HCT116 (cell line): ENCODE data around the gene CFAP57. TPM values are rescaled to one million over a fixed set of nuclear protein-coding genes. Genes with fewer than 3 reads are reported as not detected.

ENCODE experiments used
- ATAC-seq: fragments of 200-7000 bp; cut with Tn5 transposase; 2 replicates; pipeline ENCODE4 v1.9.1; 2020; ENCODE audit warnings: mild to moderate bottlenecking, moderate library complexity
- BruUV-seq: library from RNA; stranded (reverse); fragments of 400-500 nt; replicated peaks from 2 replicates; lab custom pipeline; 2021; lab: Mats Ljungman, UMichigan
- CTCF ChIA-PET: fragments of 300-600 bp; sonication (Branson Sonifier 250); formaldehyde crosslinking; loops from one replicate; lab custom pipeline; 2021; ENCODE audit warnings: antibody characterized with exemption; lab: Charles Lee
- POLR2A ChIA-PET: fragments of 300-600, 350-600 bp; sonication (Branson Sonifier 250); formaldehyde crosslinking; loops from one replicate; lab custom pipeline; 2021; ENCODE audit warnings: antibody characterized with exemption; lab: Charles Lee
- RAD21 ChIA-PET, 2 experiments: fragments of 300-600 bp; sonication (Branson Sonifier 250); formaldehyde crosslinking; loops; one replicate each; lab custom pipeline; 2023; ENCODE audit warnings: low total read pairs in 2 of 2; ENCODE audit not compliant: uncharacterized antibody in 2 of 2, unreplicated experiment in 2 of 2, low non-redundant PET in 1 of 2; lab: Charles Lee
- DNase-seq: peaks from one replicate; pipeline ENCODE4 v3.0.0-alpha.2; 2010; ENCODE audit warnings: low read depth, low spot score
- H2AFZ ChIP-seq: fragments of 200-600 bp; shearing (Covaris generic), sonication (generic); 2 replicates; pipeline ENCODE4 v1.6.1; 2017; ENCODE audit warnings: low read depth, mixed run types, mixed read lengths, antibody characterized with exemption, low read length; ENCODE audit not compliant: poor library complexity, severe bottlenecking
- H3K27ac ChIP-seq: 2 replicates; pipeline ENCODE4 v1.5.1; 2012; ENCODE audit warnings: low read depth, low read length
- H3K27me3 ChIP-seq: fragments of 200-600 bp; sonication (generic); 2 replicates; pipeline ENCODE4 v1.6.1; 2016; ENCODE audit warnings: mixed run types, low read length, mixed read lengths; ENCODE audit not compliant: insufficient read depth
- H3K36me3 ChIP-seq, 2 experiments: fragments of 200-500 bp in 1 of 2; fragments of 200-600 bp in 1 of 2; sonication (Bioruptor generic) in 1 of 2; sonication (generic) in 1 of 2; 2 replicates each; pipeline versions ENCODE4 v1.5.1 to v1.6.1; 2014 to 2016; ENCODE audit warnings: low read length in 2 of 2, inconsistent platforms in 1 of 2, mixed read lengths in 1 of 2, mixed run types in 1 of 2; ENCODE audit not compliant: insufficient read depth in 2 of 2, control insufficient read depth in 1 of 2
- H3K4me1 ChIP-seq, 2 experiments: fragments of 200-600 bp in 1 of 2; sonication (generic) in 1 of 2; 2 replicates each; pipeline versions ENCODE4 v1.5.1 to v1.6.1; 2012 to 2017; ENCODE audit warnings: low read length in 2 of 2, inconsistent platforms in 1 of 2, mild to moderate bottlenecking in 1 of 2, mixed read lengths in 1 of 2, mixed run types in 1 of 2, moderate library complexity in 1 of 2; ENCODE audit not compliant: insufficient read depth in 2 of 2, control insufficient read depth in 1 of 2
- H3K4me2 ChIP-seq: fragments of 200-600 bp; sonication (generic); 2 replicates; pipeline ENCODE4 v1.6.1; 2017; ENCODE audit warnings: mixed run types, low read length, mixed read lengths
- H3K4me3 ChIP-seq, 2 experiments: fragments of 200-600 bp in 1 of 2; sonication (generic) in 1 of 2; replicated peaks in 1 of 2; 2 replicates each; pipeline ENCODE4 v1.5.1; 2011 to 2016; ENCODE audit warnings: low read length in 2 of 2, control low read depth in 1 of 2, low read depth in 1 of 2, mild to moderate bottlenecking in 1 of 2, mixed read lengths in 1 of 2, mixed run types in 1 of 2
- H3K79me2 ChIP-seq: fragments of 200-600 bp; sonication (generic); 2 replicates; pipeline ENCODE4 v1.6.1; 2017; ENCODE audit warnings: mild to moderate bottlenecking, mixed run types, low read length, moderate library complexity, mixed read lengths; ENCODE audit not compliant: insufficient read depth
- H3K9ac ChIP-seq: fragments of 200-600 bp; sonication (generic); 2 replicates; pipeline ENCODE4 v1.6.1; 2016; ENCODE audit warnings: low read length, mixed read lengths
- H3K9me2 ChIP-seq: fragments of 200-600 bp; sonication (generic), shearing (Covaris generic); 2 replicates; pipeline ENCODE4 v1.6.1; 2017; ENCODE audit warnings: mixed run types, mild to moderate bottlenecking, moderate library complexity; ENCODE audit not compliant: insufficient read depth
- H3K9me3 ChIP-seq, 2 experiments: fragments of 200-500 bp in 1 of 2; fragments of 200-600 bp in 1 of 2; sonication (Bioruptor generic) in 1 of 2; sonication (generic) in 1 of 2; 2 replicates each; pipeline ENCODE4 v1.6.1; 2014 to 2017; ENCODE audit warnings: low read length in 2 of 2, mixed read lengths in 2 of 2, inconsistent platforms in 1 of 2, low read depth in 1 of 2, mild to moderate bottlenecking in 1 of 2, mixed run types in 1 of 2, moderate library complexity in 1 of 2; ENCODE audit not compliant: control insufficient read depth in 1 of 2, insufficient read depth in 1 of 2
- H4K20me1 ChIP-seq: fragments of 200-600 bp; sonication (generic), shearing (Covaris generic); 2 replicates; pipeline ENCODE4 v1.6.1; 2017; ENCODE audit warnings: mixed run types, mild to moderate bottlenecking, moderate library complexity; ENCODE audit not compliant: insufficient read depth
- CEBPB ChIP-seq: IDR thresholded peaks from 2 replicates; pipeline ENCODE4 v1.6.1; 2012; ENCODE audit warnings: low read depth
- EGR1 ChIP-seq: IDR thresholded peaks from 2 replicates; pipeline ENCODE4 v1.6.1; 2012; ENCODE audit warnings: low read depth
- ELF1 ChIP-seq: IDR thresholded peaks from 2 replicates; pipeline ENCODE4 v1.6.1; 2012; ENCODE audit warnings: low read depth, borderline replicate concordance
- EZH2 ChIP-seq: fragments of 200-600 bp; sonication (generic); IDR thresholded peaks from 2 replicates; pipeline ENCODE4 v1.6.1; 2017; ENCODE audit warnings: antibody characterized with exemption, mixed run types
- EZH2phosphoT487 ChIP-seq: fragments of 200-600 bp; IDR thresholded peaks from 2 replicates; pipeline ENCODE4 v1.6.1; 2018; ENCODE audit warnings: antibody characterized with exemption, borderline replicate concordance
- FOSL1 ChIP-seq: IDR thresholded peaks from 2 replicates; pipeline ENCODE4 v1.6.1; 2012; ENCODE audit warnings: low read depth
- SIN3A ChIP-seq: IDR thresholded peaks from 2 replicates; pipeline ENCODE4 v1.6.1; 2012; ENCODE audit warnings: low read depth
- SRF ChIP-seq: IDR thresholded peaks from 2 replicates; pipeline ENCODE4 v1.6.1; 2012; ENCODE audit warnings: low read depth
- TCF7L2 ChIP-seq: IDR thresholded peaks from 2 replicates; pipeline ENCODE4 v1.7.0; 2011; ENCODE audit warnings: borderline replicate concordance, inconsistent platforms; ENCODE audit not compliant: insufficient read depth, insufficient read length; ENCODE audit errors: extremely low read depth
- ZFX ChIP-seq: fragments of 450-650 bp; IDR thresholded peaks from 2 replicates; pipeline ENCODE4 v1.6.1; 2017
- ZNF274 ChIP-seq: fragments of 200-500 bp; sonication (Bioruptor generic); IDR thresholded peaks from 2 replicates; pipeline ENCODE4 v1.6.1; 2014; ENCODE audit warnings: mild to moderate bottlenecking, low read depth, low read length, inconsistent platforms
- intact Hi-C: fragments of 100-400 bp; cut with micrococcal nuclease; formaldehyde crosslinking; loops from 2 replicates; pipeline ENCODE4 v1.10.0; 2022
- total RNA-seq: library from RNA; stranded (reverse); gene quantifications from one replicate; pipeline ENCODE4 v1.2.1, GENCODE V29; 2021; ENCODE audit not compliant: unreplicated experiment
- TF ChIP-seq, protein P1 (sequence below), 3 experiments: fragments of 200-600 bp in 1 of 3; sonication (generic) in 1 of 3; IDR thresholded peaks in 2 of 3; conservative IDR thresholded peaks in 1 of 3; 2 replicates each; pipeline ENCODE4 v1.5.1; 2012 to 2017; ENCODE audit warnings: low read depth in 2 of 3, low read length in 2 of 3, antibody characterized with exemption in 1 of 3, borderline replicate concordance in 1 of 3, control low read depth in 1 of 3, mild to moderate bottlenecking in 1 of 3, mixed read lengths in 1 of 3, mixed run types in 1 of 3, moderate library complexity in 1 of 3; ENCODE audit not compliant: insufficient read depth in 1 of 3
- TF ChIP-seq, protein P2 (sequence below): IDR thresholded peaks from 2 replicates; pipeline ENCODE4 v1.6.1; 2012
- TF ChIP-seq, protein P3 (sequence below): IDR thresholded peaks from 2 replicates; pipeline ENCODE4 v1.6.1; 2012; ENCODE audit warnings: low read depth
- TF ChIP-seq, protein P4 (sequence below): IDR thresholded peaks from 2 replicates; pipeline ENCODE4 v1.6.1; 2011; ENCODE audit warnings: mild to moderate bottlenecking, low read length, moderate library complexity; ENCODE audit not compliant: insufficient replicate concordance; ENCODE audit errors: extremely low read depth

The CFAP57 gene
- total RNA-seq, 1 experiment from 2014 or later = 0.49 TPM

DNA sequence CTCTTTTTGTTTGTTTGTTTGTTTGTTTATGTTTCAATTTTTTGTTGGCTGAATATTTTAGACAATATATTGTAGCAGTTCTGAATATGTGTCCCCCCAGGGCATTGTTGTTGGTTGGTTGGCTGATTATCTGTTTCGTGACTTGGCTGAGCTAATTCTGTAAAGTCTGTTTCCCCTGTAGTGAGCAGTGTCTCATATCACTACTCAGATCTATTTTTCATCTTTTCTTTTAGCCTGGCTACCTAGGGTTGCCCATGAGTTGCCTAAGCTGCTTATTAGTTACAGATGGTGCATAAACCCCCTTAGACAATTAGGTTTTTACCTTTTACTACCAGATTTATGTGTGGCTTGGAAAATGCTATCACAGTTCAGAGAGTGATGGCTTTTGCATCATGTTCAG is 32.3 kb downstream of the CFAP57 start:
- Histone ChIP-seq H3K9me3 (no peaks in the 10 kb centered on the region), H3K27ac (no peak overlapping the region), H3K79me2 (no peaks in the 10 kb centered on the region), H4K20me1 (no peaks in the 10 kb centered on the region), H3K27me3 (no peaks in the 10 kb centered on the region), H3K4me3 (no peak overlapping the region), H3K4me2 (no peak overlapping the region), H3K4me1 (peaks cover 21 to 34% of the 10 kb centered on the region in 2 experiments), H3K9me2 (no peaks in the 10 kb centered on the region), H3K36me3 (no peaks in the 10 kb centered on the region), H3K9ac (no peak overlapping the region), H2AFZ (no peak overlapping the region)
- DNase-seq = no peak
- ChIA-PET CTCF (no interaction called here), RAD21 (no interaction called here), POLR2A (no interaction called here)
- ATAC-seq = no peak
- no peak for TF ChIP-seq ZFX
- TF ChIP-seq ZNF274 = no peak
- TF ChIP-seq, protein P1, sequence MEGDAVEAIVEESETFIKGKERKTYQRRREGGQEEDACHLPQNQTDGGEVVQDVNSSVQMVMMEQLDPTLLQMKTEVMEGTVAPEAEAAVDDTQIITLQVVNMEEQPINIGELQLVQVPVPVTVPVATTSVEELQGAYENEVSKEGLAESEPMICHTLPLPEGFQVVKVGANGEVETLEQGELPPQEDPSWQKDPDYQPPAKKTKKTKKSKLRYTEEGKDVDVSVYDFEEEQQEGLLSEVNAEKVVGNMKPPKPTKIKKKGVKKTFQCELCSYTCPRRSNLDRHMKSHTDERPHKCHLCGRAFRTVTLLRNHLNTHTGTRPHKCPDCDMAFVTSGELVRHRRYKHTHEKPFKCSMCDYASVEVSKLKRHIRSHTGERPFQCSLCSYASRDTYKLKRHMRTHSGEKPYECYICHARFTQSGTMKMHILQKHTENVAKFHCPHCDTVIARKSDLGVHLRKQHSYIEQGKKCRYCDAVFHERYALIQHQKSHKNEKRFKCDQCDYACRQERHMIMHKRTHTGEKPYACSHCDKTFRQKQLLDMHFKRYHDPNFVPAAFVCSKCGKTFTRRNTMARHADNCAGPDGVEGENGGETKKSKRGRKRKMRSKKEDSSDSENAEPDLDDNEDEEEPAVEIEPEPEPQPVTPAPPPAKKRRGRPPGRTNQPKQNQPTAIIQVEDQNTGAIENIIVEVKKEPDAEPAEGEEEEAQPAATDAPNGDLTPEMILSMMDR (IDR thresholded peaks at IDR 0.05 in 2 of 3, conservative IDR thresholded peaks at IDR 0.05 in 1 of 3; ENCODE audit: borderline replicate concordance in 1 of 3, insufficient read depth in 1 of 3, low read depth in 2 of 3, low read length in 2 of 3) = no peak
- TF ChIP-seq, protein P2, sequence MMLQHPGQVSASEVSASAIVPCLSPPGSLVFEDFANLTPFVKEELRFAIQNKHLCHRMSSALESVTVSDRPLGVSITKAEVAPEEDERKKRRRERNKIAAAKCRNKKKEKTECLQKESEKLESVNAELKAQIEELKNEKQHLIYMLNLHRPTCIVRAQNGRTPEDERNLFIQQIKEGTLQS = no peak
- TF ChIP-seq ELF1 = no peak
- TF ChIP-seq CEBPB = no peak
- TF ChIP-seq EZH2 = no peak
- TF ChIP-seq, protein P3, sequence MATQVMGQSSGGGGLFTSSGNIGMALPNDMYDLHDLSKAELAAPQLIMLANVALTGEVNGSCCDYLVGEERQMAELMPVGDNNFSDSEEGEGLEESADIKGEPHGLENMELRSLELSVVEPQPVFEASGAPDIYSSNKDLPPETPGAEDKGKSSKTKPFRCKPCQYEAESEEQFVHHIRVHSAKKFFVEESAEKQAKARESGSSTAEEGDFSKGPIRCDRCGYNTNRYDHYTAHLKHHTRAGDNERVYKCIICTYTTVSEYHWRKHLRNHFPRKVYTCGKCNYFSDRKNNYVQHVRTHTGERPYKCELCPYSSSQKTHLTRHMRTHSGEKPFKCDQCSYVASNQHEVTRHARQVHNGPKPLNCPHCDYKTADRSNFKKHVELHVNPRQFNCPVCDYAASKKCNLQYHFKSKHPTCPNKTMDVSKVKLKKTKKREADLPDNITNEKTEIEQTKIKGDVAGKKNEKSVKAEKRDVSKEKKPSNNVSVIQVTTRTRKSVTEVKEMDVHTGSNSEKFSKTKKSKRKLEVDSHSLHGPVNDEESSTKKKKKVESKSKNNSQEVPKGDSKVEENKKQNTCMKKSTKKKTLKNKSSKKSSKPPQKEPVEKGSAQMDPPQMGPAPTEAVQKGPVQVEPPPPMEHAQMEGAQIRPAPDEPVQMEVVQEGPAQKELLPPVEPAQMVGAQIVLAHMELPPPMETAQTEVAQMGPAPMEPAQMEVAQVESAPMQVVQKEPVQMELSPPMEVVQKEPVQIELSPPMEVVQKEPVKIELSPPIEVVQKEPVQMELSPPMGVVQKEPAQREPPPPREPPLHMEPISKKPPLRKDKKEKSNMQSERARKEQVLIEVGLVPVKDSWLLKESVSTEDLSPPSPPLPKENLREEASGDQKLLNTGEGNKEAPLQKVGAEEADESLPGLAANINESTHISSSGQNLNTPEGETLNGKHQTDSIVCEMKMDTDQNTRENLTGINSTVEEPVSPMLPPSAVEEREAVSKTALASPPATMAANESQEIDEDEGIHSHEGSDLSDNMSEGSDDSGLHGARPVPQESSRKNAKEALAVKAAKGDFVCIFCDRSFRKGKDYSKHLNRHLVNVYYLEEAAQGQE = no peak
- no peak for TF ChIP-seq EZH2phosphoT487
- TF ChIP-seq SRF = no peak
- TF ChIP-seq EGR1 = no peak
- TF ChIP-seq TCF7L2 = no peak
- TF ChIP-seq SIN3A = no peak
- TF ChIP-seq, protein P4, sequence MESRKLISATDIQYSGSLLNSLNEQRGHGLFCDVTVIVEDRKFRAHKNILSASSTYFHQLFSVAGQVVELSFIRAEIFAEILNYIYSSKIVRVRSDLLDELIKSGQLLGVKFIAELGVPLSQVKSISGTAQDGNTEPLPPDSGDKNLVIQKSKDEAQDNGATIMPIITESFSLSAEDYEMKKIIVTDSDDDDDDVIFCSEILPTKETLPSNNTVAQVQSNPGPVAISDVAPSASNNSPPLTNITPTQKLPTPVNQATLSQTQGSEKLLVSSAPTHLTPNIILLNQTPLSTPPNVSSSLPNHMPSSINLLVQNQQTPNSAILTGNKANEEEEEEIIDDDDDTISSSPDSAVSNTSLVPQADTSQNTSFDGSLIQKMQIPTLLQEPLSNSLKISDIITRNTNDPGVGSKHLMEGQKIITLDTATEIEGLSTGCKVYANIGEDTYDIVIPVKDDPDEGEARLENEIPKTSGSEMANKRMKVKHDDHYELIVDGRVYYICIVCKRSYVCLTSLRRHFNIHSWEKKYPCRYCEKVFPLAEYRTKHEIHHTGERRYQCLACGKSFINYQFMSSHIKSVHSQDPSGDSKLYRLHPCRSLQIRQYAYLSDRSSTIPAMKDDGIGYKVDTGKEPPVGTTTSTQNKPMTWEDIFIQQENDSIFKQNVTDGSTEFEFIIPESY = no peak
- TF ChIP-seq FOSL1 = no peak
- BruUV-seq = no TSS peak
- intact Hi-C loops = loop anchor here (10.0 kb wide), 1 partner anchor 290 kb away; no protein-coding TSS in a partner anchor
